ENCODE data around the gene P2RY6. TPM values are rescaled to one million over a fixed set of nuclear protein-coding genes. Genes with fewer than 3 reads are reported as not detected.

P2RY6 gene
- total and polyA plus RNA-seq, 11 donors, result 0.56 to 17.7 (median 2.0) TPM

- no peak for ATAC-seq
- intact Hi-C loops (cut with DNase I), result loop anchor here in 1 of 10 donors (5.0 kb wide), 1 partner anchor 41 kb away; no protein-coding TSS in a partner anchor
- Histone ChIP-seq H3K27me3 (no peaks in the 10 kb centered on the region), H3K27ac (peak overlapping the region in 4 of 12 donors; percentile 12 to 76 (median 26)), H3K4me1 (peaks cover 13 to 74% (median 37%) of the 10 kb centered on the region in 12 donors), H3K9me3 (no peaks in the 10 kb centered on the region), H3K4me3 (no peak overlapping the region), H3K36me3 (peaks cover 0 to 5% (median 0%) of the 10 kb centered on the region in 9 donors)
- no peak for DNase-seq
- WGBS, 4 donors, result 79 to 99% (median 88%) methylated on average over 2 of the region's 2 CpGs
- TF ChIP-seq CTCF (IDR thresholded peaks at IDR 0.05) (no peak), POLR2A (IDR thresholded peaks at IDR 0.05) (no peak)
Observed at GRCh38 chr11:73337846-73338245, 65.7 kb downstream of the P2RY6 start.

- Histone ChIP-seq H3K36me3 (peaks cover 0 to 5% (median 0%) of the 10 kb centered on the region in 9 donors), H3K4me1 (peaks cover 13 to 73% (median 35%) of the 10 kb centered on the region in 12 donors), H3K9me3 (no peaks in the 10 kb centered on the region), H3K27ac (peak overlapping the region in 5 of 12 donors; percentile 12 to 76 (median 29)), H3K27me3 (no peaks in the 10 kb centered on the region), H3K4me3 (no peak overlapping the region)
- ATAC-seq, result no peak
- DNase-seq, result no peak
- 74 to 84% (median 78%) methylated on average over 4 of the region's 4 CpGs for WGBS, 4 donors
- TF ChIP-seq CTCF (IDR thresholded peaks at IDR 0.05), result no peak
- TF ChIP-seq POLR2A (IDR thresholded peaks at IDR 0.05), result no peak
- intact Hi-C loops (cut with DNase I), result loop anchor here in 1 of 10 donors (5.0 kb wide), 1 partner anchor 41 kb away; no protein-coding TSS in a partner anchor
Observed at GRCh38 chr11:73338279-73338678, 66.1 kb downstream of the P2RY6 start.

GRCh38 chr11:73340164-73340563 is 68.0 kb downstream of the P2RY6 start:
- 64 to 78% (median 72%) methylated on average over 3 of the region's 3 CpGs for WGBS, 4 donors
- DNase-seq (no peak), ATAC-seq (no peak)
- peaks cover 1 to 73% (median 30%) of the 10 kb centered on the region in 12 donors for H3K4me1 ChIP-seq
- no peaks in the 10 kb centered on the region for H3K9me3 ChIP-seq
- H3K4me3 ChIP-seq, result no peak overlapping the region
- TF ChIP-seq CTCF (IDR thresholded peaks at IDR 0.05) (no peak), POLR2A (IDR thresholded peaks at IDR 0.05) (no peak)
- peaks cover 0 to 5% (median 0%) of the 10 kb centered on the region in 9 donors for H3K36me3 ChIP-seq
- intact Hi-C loops (cut with DNase I), result no loop called here
- H3K27me3 ChIP-seq, result no peaks in the 10 kb centered on the region
- peak overlapping the region in 1 of 12 donors; percentile 76 for H3K27ac ChIP-seq

- peak in 2 of 4 donors; percentile 13 to 26 for ATAC-seq
- no peak for DNase-seq
- peak in 2 of 12 donors; percentile 28 to 31 for TF ChIP-seq CTCF (IDR thresholded peaks at IDR 0.05)
- TF ChIP-seq POLR2A (IDR thresholded peaks at IDR 0.05), result no peak
- H3K4me1 ChIP-seq, result peaks cover 0 to 64% (median 26%) of the 10 kb centered on the region in 12 donors
- no peaks in the 10 kb centered on the region for H3K27me3 ChIP-seq
- intact Hi-C loops (cut with DNase I), result no loop called here
- peaks cover 0 to 10% (median 7%) of the 10 kb centered on the region in 9 donors for H3K36me3 ChIP-seq
- H3K9me3 ChIP-seq, result no peaks in the 10 kb centered on the region
- H3K27ac ChIP-seq, result peak overlapping the region in 2 of 12 donors; percentile 2 to 45
- 17 to 34% (median 32%) methylated on average over 29 to 54 of the region's 54 CpGs for WGBS, 4 donors
- H3K4me3 ChIP-seq, result peak overlapping the region in 11 of 12 donors; percentile 5 to 54 (median 41)
Observed at GRCh38 chr11:73342633-73343032, 70.5 kb downstream of the P2RY6 start.
